GM12891 (cell line): ENCODE measurements around the gene PPP1R9B.

Experiments
- POLR2A ChIP-seq: IDR thresholded peaks from 2 replicates; pipeline ENCODE4 v1.6.1; 2011; ENCODE audit warnings: low read depth, low read length, control low read depth
- POLR2AphosphoS5 ChIP-seq: IDR thresholded peaks from 2 replicates; pipeline ENCODE4 v1.6.1; 2011; ENCODE audit warnings: low read depth, low read length, control low read depth
- POU2F2 ChIP-seq: IDR thresholded peaks from 2 replicates; pipeline ENCODE4 v1.6.1; 2011; ENCODE audit warnings: low read depth, mild to moderate bottlenecking, control low read depth, low read length, moderate library complexity
- SPI1 ChIP-seq: IDR thresholded peaks from 2 replicates; pipeline ENCODE4 v1.6.1; 2011; ENCODE audit warnings: low read depth, low read length, control low read depth
- TAF1 ChIP-seq: IDR thresholded peaks from 2 replicates; pipeline ENCODE4 v1.6.1; 2011; ENCODE audit warnings: low read depth, low read length, control low read depth

DNA sequence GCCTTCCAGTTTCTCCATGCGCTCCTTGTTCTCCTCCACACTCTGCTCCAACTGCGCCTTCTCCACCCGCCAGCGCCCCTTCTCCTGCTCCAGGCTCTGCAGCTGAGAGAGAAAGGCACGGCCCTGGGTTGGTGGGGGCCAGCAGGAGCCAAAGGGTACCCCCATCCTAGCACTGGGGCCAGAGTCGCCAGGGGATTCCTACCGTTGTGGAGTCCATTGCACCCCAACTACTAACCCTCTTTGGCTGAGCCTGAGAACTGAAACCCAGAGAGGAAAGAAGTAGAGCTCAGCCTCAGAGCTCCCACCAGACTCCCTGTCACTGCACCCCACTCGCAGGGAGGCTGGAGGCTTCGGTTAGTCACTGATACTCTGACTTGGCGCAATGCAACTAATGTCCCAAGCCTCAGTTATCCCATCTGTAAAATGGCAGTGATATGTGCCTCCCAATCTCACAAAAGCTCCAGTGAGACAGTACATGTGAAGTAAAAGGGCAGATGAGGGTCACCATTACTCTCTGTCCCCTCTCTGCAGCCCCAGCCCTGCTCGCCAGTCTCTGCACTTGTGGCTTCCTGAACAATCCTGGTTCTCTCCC lies 14.3 kb downstream of the PPP1R9B start:
- TF ChIP-seq TAF1 = no peak
- no peak for TF ChIP-seq POLR2A
- TF ChIP-seq SPI1 = no peak
- no peak for TF ChIP-seq POLR2AphosphoS5
- TF ChIP-seq POU2F2 = no peak
